HCT116 (cell line): ENCODE data around the gene SPATA17. TPM values are rescaled to one million over a fixed set of nuclear protein-coding genes. Genes with fewer than 3 reads are reported as not detected.

ENCODE experiments used
- ATAC-seq: fragments of 200-7000 bp; cut with Tn5 transposase; 2 replicates; pipeline ENCODE4 v1.9.1; 2020; ENCODE audit warnings: mild to moderate bottlenecking, moderate library complexity
- BruUV-seq: library from RNA; stranded (reverse); fragments of 400-500 nt; replicated peaks from 2 replicates; lab custom pipeline; 2021; lab: Mats Ljungman, UMichigan
- CTCF ChIA-PET: fragments of 300-600 bp; sonication (Branson Sonifier 250); formaldehyde crosslinking; loops from one replicate; lab custom pipeline; 2021; ENCODE audit warnings: antibody characterized with exemption; lab: Charles Lee
- POLR2A ChIA-PET: fragments of 300-600, 350-600 bp; sonication (Branson Sonifier 250); formaldehyde crosslinking; loops from one replicate; lab custom pipeline; 2021; ENCODE audit warnings: antibody characterized with exemption; lab: Charles Lee
- RAD21 ChIA-PET, 2 experiments: fragments of 300-600 bp; sonication (Branson Sonifier 250); formaldehyde crosslinking; loops; one replicate each; lab custom pipeline; 2023; ENCODE audit warnings: low total read pairs in 2 of 2; ENCODE audit not compliant: uncharacterized antibody in 2 of 2, unreplicated experiment in 2 of 2, low non-redundant PET in 1 of 2; lab: Charles Lee
- DNase-seq: peaks from one replicate; pipeline ENCODE4 v3.0.0-alpha.2; 2010; ENCODE audit warnings: low read depth, low spot score
- H2AFZ ChIP-seq: fragments of 200-600 bp; shearing (Covaris generic), sonication (generic); 2 replicates; pipeline ENCODE4 v1.6.1; 2017; ENCODE audit warnings: low read depth, mixed run types, mixed read lengths, antibody characterized with exemption, low read length; ENCODE audit not compliant: poor library complexity, severe bottlenecking
- H3K27ac ChIP-seq: 2 replicates; pipeline ENCODE4 v1.5.1; 2012; ENCODE audit warnings: low read depth, low read length
- H3K27me3 ChIP-seq: fragments of 200-600 bp; sonication (generic); 2 replicates; pipeline ENCODE4 v1.6.1; 2016; ENCODE audit warnings: mixed run types, low read length, mixed read lengths; ENCODE audit not compliant: insufficient read depth
- H3K36me3 ChIP-seq, 2 experiments: fragments of 200-500 bp in 1 of 2; fragments of 200-600 bp in 1 of 2; sonication (Bioruptor generic) in 1 of 2; sonication (generic) in 1 of 2; 2 replicates each; pipeline versions ENCODE4 v1.5.1 to v1.6.1; 2014 to 2016; ENCODE audit warnings: low read length in 2 of 2, inconsistent platforms in 1 of 2, mixed read lengths in 1 of 2, mixed run types in 1 of 2; ENCODE audit not compliant: insufficient read depth in 2 of 2, control insufficient read depth in 1 of 2
- H3K4me1 ChIP-seq, 2 experiments: fragments of 200-600 bp in 1 of 2; sonication (generic) in 1 of 2; 2 replicates each; pipeline versions ENCODE4 v1.5.1 to v1.6.1; 2012 to 2017; ENCODE audit warnings: low read length in 2 of 2, inconsistent platforms in 1 of 2, mild to moderate bottlenecking in 1 of 2, mixed read lengths in 1 of 2, mixed run types in 1 of 2, moderate library complexity in 1 of 2; ENCODE audit not compliant: insufficient read depth in 2 of 2, control insufficient read depth in 1 of 2
- H3K4me2 ChIP-seq: fragments of 200-600 bp; sonication (generic); 2 replicates; pipeline ENCODE4 v1.6.1; 2017; ENCODE audit warnings: mixed run types, low read length, mixed read lengths
- H3K4me3 ChIP-seq, 2 experiments: fragments of 200-600 bp in 1 of 2; sonication (generic) in 1 of 2; replicated peaks in 1 of 2; 2 replicates each; pipeline ENCODE4 v1.5.1; 2011 to 2016; ENCODE audit warnings: low read length in 2 of 2, control low read depth in 1 of 2, low read depth in 1 of 2, mild to moderate bottlenecking in 1 of 2, mixed read lengths in 1 of 2, mixed run types in 1 of 2
- H3K79me2 ChIP-seq: fragments of 200-600 bp; sonication (generic); 2 replicates; pipeline ENCODE4 v1.6.1; 2017; ENCODE audit warnings: mild to moderate bottlenecking, mixed run types, low read length, moderate library complexity, mixed read lengths; ENCODE audit not compliant: insufficient read depth
- H3K9ac ChIP-seq: fragments of 200-600 bp; sonication (generic); 2 replicates; pipeline ENCODE4 v1.6.1; 2016; ENCODE audit warnings: low read length, mixed read lengths
- H3K9me2 ChIP-seq: fragments of 200-600 bp; sonication (generic), shearing (Covaris generic); 2 replicates; pipeline ENCODE4 v1.6.1; 2017; ENCODE audit warnings: mixed run types, mild to moderate bottlenecking, moderate library complexity; ENCODE audit not compliant: insufficient read depth
- H3K9me3 ChIP-seq, 2 experiments: fragments of 200-500 bp in 1 of 2; fragments of 200-600 bp in 1 of 2; sonication (Bioruptor generic) in 1 of 2; sonication (generic) in 1 of 2; 2 replicates each; pipeline ENCODE4 v1.6.1; 2014 to 2017; ENCODE audit warnings: low read length in 2 of 2, mixed read lengths in 2 of 2, inconsistent platforms in 1 of 2, low read depth in 1 of 2, mild to moderate bottlenecking in 1 of 2, mixed run types in 1 of 2, moderate library complexity in 1 of 2; ENCODE audit not compliant: control insufficient read depth in 1 of 2, insufficient read depth in 1 of 2
- H4K20me1 ChIP-seq: fragments of 200-600 bp; sonication (generic), shearing (Covaris generic); 2 replicates; pipeline ENCODE4 v1.6.1; 2017; ENCODE audit warnings: mixed run types, mild to moderate bottlenecking, moderate library complexity; ENCODE audit not compliant: insufficient read depth
- CBX3 ChIP-seq: IDR thresholded peaks from 2 replicates; pipeline ENCODE4 v1.6.1; 2012; ENCODE audit warnings: low read depth
- CEBPB ChIP-seq: IDR thresholded peaks from 2 replicates; pipeline ENCODE4 v1.6.1; 2012; ENCODE audit warnings: low read depth
- EZH2phosphoT487 ChIP-seq: fragments of 200-600 bp; IDR thresholded peaks from 2 replicates; pipeline ENCODE4 v1.6.1; 2018; ENCODE audit warnings: antibody characterized with exemption, borderline replicate concordance
- JUND ChIP-seq: IDR thresholded peaks from 2 replicates; pipeline ENCODE4 v1.6.1; 2012
- POLR2AphosphoS5 ChIP-seq: IDR thresholded peaks from 2 replicates; pipeline ENCODE4 v1.6.1; 2011; ENCODE audit warnings: mild to moderate bottlenecking, low read depth, low read length, moderate library complexity
- SP1 ChIP-seq: IDR thresholded peaks from 2 replicates; pipeline ENCODE4 v1.6.1; 2012; ENCODE audit warnings: low read depth
- YY1 ChIP-seq: IDR thresholded peaks from 2 replicates; pipeline ENCODE4 v1.6.1; 2011; ENCODE audit warnings: low read length, low read depth, moderate library complexity, mild to moderate bottlenecking; ENCODE audit not compliant: insufficient replicate concordance; ENCODE audit errors: extremely low read depth
- ZFX ChIP-seq: fragments of 450-650 bp; IDR thresholded peaks from 2 replicates; pipeline ENCODE4 v1.6.1; 2017
- intact Hi-C: fragments of 100-400 bp; cut with micrococcal nuclease; formaldehyde crosslinking; loops from 2 replicates; pipeline ENCODE4 v1.10.0; 2022
- total RNA-seq: library from RNA; stranded (reverse); gene quantifications from one replicate; pipeline ENCODE4 v1.2.1, GENCODE V29; 2021; ENCODE audit not compliant: unreplicated experiment
- TF ChIP-seq, protein P1 (sequence below): IDR thresholded peaks from 2 replicates; pipeline ENCODE4 v1.6.1; 2012

The SPATA17 gene
- total RNA-seq, 1 experiment from 2014 or later, result 2.5 TPM

- POLR2A ChIA-PET, result no interaction called here
- Histone ChIP-seq H3K9me3 (no peaks in the 10 kb centered on the region), H3K4me2 (no peak overlapping the region), H3K27ac (no peak overlapping the region), H3K9ac (no peak overlapping the region), H3K4me3 (no peak overlapping the region), H3K27me3 (no peaks in the 10 kb centered on the region), H3K9me2 (no peaks in the 10 kb centered on the region), H3K4me1 (no peaks in the 10 kb centered on the region), H3K79me2 (no peaks in the 10 kb centered on the region), H4K20me1 (no peaks in the 10 kb centered on the region), H2AFZ (no peak overlapping the region), H3K36me3 (no peaks in the 10 kb centered on the region)
- intact Hi-C loops, result no loop called here
- DNase-seq, result no peak
- CTCF ChIA-PET, result no interaction called here
- no peak for ATAC-seq
- RAD21 ChIA-PET, result no interaction called here
- no peak for TF ChIP-seq SP1
- no peak for TF ChIP-seq EZH2phosphoT487
- no peak for TF ChIP-seq JUND
- TF ChIP-seq ZFX, result no peak
- no peak for TF ChIP-seq YY1
- TF ChIP-seq, protein P1, sequence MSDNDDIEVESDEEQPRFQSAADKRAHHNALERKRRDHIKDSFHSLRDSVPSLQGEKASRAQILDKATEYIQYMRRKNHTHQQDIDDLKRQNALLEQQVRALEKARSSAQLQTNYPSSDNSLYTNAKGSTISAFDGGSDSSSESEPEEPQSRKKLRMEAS, result no peak
- no peak for TF ChIP-seq POLR2AphosphoS5
- no TSS peak for BruUV-seq
Measured at GRCh38 chr1:217668351-217668940, 37.3 kb downstream of the SPATA17 start.

- no peaks in the 10 kb centered on the region for H4K20me1 ChIP-seq
- no peak overlapping the region for H3K27ac ChIP-seq
- H3K36me3 ChIP-seq, result no peaks in the 10 kb centered on the region
- CTCF ChIA-PET, result no interaction called here
- BruUV-seq, result no TSS peak
- TF ChIP-seq SP1 (no peak), CEBPB (no peak), CBX3 (no peak)
- POLR2A ChIA-PET, result no interaction called here
- no peak for ATAC-seq
- H3K9me3 ChIP-seq, result no peaks in the 10 kb centered on the region
- no peak overlapping the region for H3K4me3 ChIP-seq
- no peak overlapping the region for H3K4me2 ChIP-seq
- intact Hi-C loops, result no loop called here
- H3K9me2 ChIP-seq, result no peaks in the 10 kb centered on the region
- no peak overlapping the region for H3K9ac ChIP-seq
- H3K27me3 ChIP-seq, result no peaks in the 10 kb centered on the region
- no peaks in the 10 kb centered on the region for H3K79me2 ChIP-seq
- no peaks in the 10 kb centered on the region for H3K4me1 ChIP-seq
- RAD21 ChIA-PET, result no interaction called here
- DNase-seq, result no peak
- no peak overlapping the region for H2AFZ ChIP-seq
Measured at GRCh38 chr1:217673387-217673786, 42.2 kb downstream of the SPATA17 start.
